ENCODE measurements around the gene RBM27.
"Not testable (repeated sequence)": the region's sequence is repeated elsewhere in the genome, so short reads cannot be mapped to it uniquely, and the experiment has no call there.

RBM27 gene

DNA sequence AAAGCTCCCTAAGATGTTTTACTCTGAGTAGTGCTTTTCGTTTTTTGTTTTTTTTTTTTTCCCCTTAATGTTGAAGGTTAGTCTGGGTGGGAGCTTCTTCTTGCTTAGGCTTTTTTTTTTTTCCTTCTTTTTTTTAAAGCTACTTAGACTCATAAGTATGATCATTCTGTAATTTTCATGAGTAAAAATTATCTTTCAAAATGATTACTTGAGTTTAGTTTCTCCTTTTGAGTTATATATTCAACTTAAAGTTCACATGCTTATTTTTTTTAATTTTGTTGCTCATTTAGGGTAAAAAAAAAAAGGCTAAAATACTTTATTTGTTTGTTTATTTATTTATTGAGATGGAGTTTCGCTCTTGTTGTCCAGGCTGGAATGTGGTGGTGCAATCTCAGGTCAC lies 2.9 kb downstream of the RBM27 start:
- no peak for DNase-seq (ENCODE audit: low read depth)
- Histone ChIP-seq H3K9me3 (ENCODE audit: control insufficient read depth, low read length) (no peaks in the 10 kb centered on the region), H3K9ac (ENCODE audit: low read length) (no peak overlapping the region)

DNA sequence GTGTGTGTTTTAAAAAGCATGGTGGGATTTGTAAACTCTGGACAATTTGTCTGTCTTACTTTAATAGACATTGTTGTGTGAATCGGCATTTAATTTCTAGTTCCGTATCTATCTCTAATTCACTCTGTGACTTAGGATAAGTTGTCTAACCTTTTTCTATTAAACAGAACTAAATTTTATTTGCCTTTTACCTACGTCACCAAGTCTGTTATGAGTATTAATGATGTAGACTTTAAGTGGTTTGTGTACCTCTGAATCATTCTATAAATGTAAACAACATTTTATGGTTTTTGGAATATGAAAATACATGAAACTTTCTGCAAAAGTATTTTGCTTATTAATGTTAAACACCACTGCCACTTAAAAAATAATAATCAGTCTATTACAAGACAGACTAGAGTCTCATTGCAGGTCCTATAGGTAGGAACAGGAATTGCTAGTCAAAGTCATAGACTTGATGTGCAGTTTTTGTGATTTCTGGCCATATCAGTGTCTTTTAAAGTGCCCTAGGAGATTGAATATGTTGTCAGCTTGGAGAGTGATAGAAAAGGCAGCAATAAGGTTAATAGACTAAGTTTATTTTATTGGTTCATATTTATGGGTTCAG lies 5.6 kb downstream of the RBM27 start:
- Histone ChIP-seq H3K4me1 (ENCODE audit: control insufficient read depth, insufficient read depth, low read length) (peaks cover 26% of the 10 kb centered on the region), H3K9me3 (ENCODE audit: control insufficient read depth, low read length) (no peaks in the 10 kb centered on the region), H3K27me3 (replicated peaks; ENCODE audit: control insufficient read depth, insufficient read depth, low read length) (no peaks in the 10 kb centered on the region), H3K36me3 (ENCODE audit: control insufficient read depth, insufficient read depth, low read length, severe bottlenecking) (no peaks in the 10 kb centered on the region), H3K4me3 (ENCODE audit: low read length) (no peak overlapping the region), H3K9ac (ENCODE audit: low read length) (no peak overlapping the region)
- DNase-seq (ENCODE audit: low read depth): no peak

More for the DNA sequence above, 2.9 kb downstream of the RBM27 start:
- Histone ChIP-seq H3K27me3 (replicated peaks; ENCODE audit: control insufficient read depth, insufficient read depth, low read length) (no peaks in the 10 kb centered on the region), H3K36me3 (ENCODE audit: control insufficient read depth, insufficient read depth, low read length, severe bottlenecking) (no peaks in the 10 kb centered on the region), H3K4me1 (ENCODE audit: control insufficient read depth, insufficient read depth, low read length) (peaks cover 29% of the 10 kb centered on the region), H3K4me3 (ENCODE audit: low read length) (no peak overlapping the region)

- no peak for DNase-seq (ENCODE audit: low read depth)
- H3K9me3 ChIP-seq (ENCODE audit: control insufficient read depth, low read length): no peaks in the 10 kb centered on the region
- no peak overlapping the region for H3K4me3 ChIP-seq (ENCODE audit: low read length)
- no peak overlapping the region for H3K9ac ChIP-seq (ENCODE audit: low read length)
- H3K4me1 ChIP-seq (ENCODE audit: control insufficient read depth, insufficient read depth, low read length): peaks cover 22% of the 10 kb centered on the region
- H3K36me3 ChIP-seq (ENCODE audit: control insufficient read depth, insufficient read depth, low read length, severe bottlenecking): no peaks in the 10 kb centered on the region
- no peaks in the 10 kb centered on the region for H3K27me3 ChIP-seq (replicated peaks; ENCODE audit: control insufficient read depth, insufficient read depth, low read length)
Observed at GRCh38 chr5:146209714-146210113, 6.3 kb downstream of the RBM27 start.

GRCh38 chr5:146210810-146211209 lies 7.4 kb downstream of the RBM27 start:
- not testable (repeated sequence) for H3K27me3 ChIP-seq (replicated peaks; ENCODE audit: control insufficient read depth, insufficient read depth, low read length); H3K4me3 ChIP-seq (ENCODE audit: low read length); DNase-seq (ENCODE audit: low read depth); H3K9ac ChIP-seq (ENCODE audit: low read length); H3K36me3 ChIP-seq (ENCODE audit: control insufficient read depth, insufficient read depth, low read length, severe bottlenecking); H3K9me3 ChIP-seq (ENCODE audit: control insufficient read depth, low read length)
- H3K4me1 ChIP-seq (ENCODE audit: control insufficient read depth, insufficient read depth, low read length): peaks cover 19% of the 10 kb centered on the region

GRCh38 chr5:146213210-146213826 lies 9.9 kb downstream of the RBM27 start:
- peak; percentile 13 for DNase-seq (ENCODE audit: low read depth)
- H3K9ac ChIP-seq (ENCODE audit: low read length): no peak overlapping the region
- H3K27me3 ChIP-seq (replicated peaks; ENCODE audit: control insufficient read depth, insufficient read depth, low read length): no peaks in the 10 kb centered on the region
- H3K36me3 ChIP-seq (ENCODE audit: control insufficient read depth, insufficient read depth, low read length, severe bottlenecking): no peaks in the 10 kb centered on the region
- H3K9me3 ChIP-seq (ENCODE audit: control insufficient read depth, low read length): no peaks in the 10 kb centered on the region
- peaks cover 15% of the 10 kb centered on the region for H3K4me1 ChIP-seq (ENCODE audit: control insufficient read depth, insufficient read depth, low read length)
- no peak overlapping the region for H3K4me3 ChIP-seq (ENCODE audit: low read length)

DNA sequence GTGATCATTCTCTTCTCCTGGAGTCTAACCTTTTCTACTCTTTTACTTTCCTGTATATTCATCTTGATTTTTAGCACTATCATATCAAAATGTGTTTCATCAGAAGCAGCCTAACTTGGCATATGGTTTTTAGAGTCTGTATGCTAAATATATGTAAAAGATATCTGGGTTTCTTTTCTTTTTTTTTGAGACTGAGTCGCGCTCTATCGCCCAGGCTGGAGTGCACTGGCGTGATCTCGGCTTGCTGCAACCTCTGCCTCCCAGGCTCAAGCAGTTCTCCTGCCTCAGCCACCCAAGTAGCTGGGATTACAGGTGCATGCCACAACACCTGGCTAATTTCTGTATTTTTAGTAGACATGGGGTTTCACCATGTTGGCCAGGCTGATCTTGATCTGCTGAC lies 11.5 kb downstream of the RBM27 start:
- H3K36me3 ChIP-seq (ENCODE audit: control insufficient read depth, insufficient read depth, low read length, severe bottlenecking); H3K4me3 ChIP-seq (ENCODE audit: low read length); H3K9ac ChIP-seq (ENCODE audit: low read length); DNase-seq (ENCODE audit: low read depth); H3K27me3 ChIP-seq (replicated peaks; ENCODE audit: control insufficient read depth, insufficient read depth, low read length); H3K9me3 ChIP-seq (ENCODE audit: control insufficient read depth, low read length); H3K4me1 ChIP-seq (ENCODE audit: control insufficient read depth, insufficient read depth, low read length): not testable (repeated sequence)

- no peak overlapping the region for H3K9ac ChIP-seq (ENCODE audit: low read length)
- H3K4me3 ChIP-seq (ENCODE audit: low read length): no peak overlapping the region
- no peak for DNase-seq (ENCODE audit: low read depth)
Observed at GRCh38 chr5:146218168-146218567, 14.8 kb downstream of the RBM27 start.

GRCh38 chr5:146219243-146219642 lies 15.8 kb downstream of the RBM27 start:
- H3K4me1 ChIP-seq (ENCODE audit: control insufficient read depth, insufficient read depth, low read length): peaks cover 8% of the 10 kb centered on the region
- no peak for DNase-seq (ENCODE audit: low read depth)
- H3K36me3 ChIP-seq (ENCODE audit: control insufficient read depth, insufficient read depth, low read length, severe bottlenecking): peaks cover 18% of the 10 kb centered on the region
- no peaks in the 10 kb centered on the region for H3K27me3 ChIP-seq (replicated peaks; ENCODE audit: control insufficient read depth, insufficient read depth, low read length)
- no peaks in the 10 kb centered on the region for H3K9me3 ChIP-seq (ENCODE audit: control insufficient read depth, low read length)
- no peak overlapping the region for H3K4me3 ChIP-seq (ENCODE audit: low read length)
- no peak overlapping the region for H3K9ac ChIP-seq (ENCODE audit: low read length)

More at GRCh38 chr5:146218168-146218567, 14.8 kb downstream of the RBM27 start:
- Histone ChIP-seq H3K9me3 (ENCODE audit: control insufficient read depth, low read length) (no peaks in the 10 kb centered on the region), H3K27me3 (replicated peaks; ENCODE audit: control insufficient read depth, insufficient read depth, low read length) (no peaks in the 10 kb centered on the region), H3K4me1 (ENCODE audit: control insufficient read depth, insufficient read depth, low read length) (peaks cover 7% of the 10 kb centered on the region), H3K36me3 (ENCODE audit: control insufficient read depth, insufficient read depth, low read length, severe bottlenecking) (peaks cover 10% of the 10 kb centered on the region)

DNA sequence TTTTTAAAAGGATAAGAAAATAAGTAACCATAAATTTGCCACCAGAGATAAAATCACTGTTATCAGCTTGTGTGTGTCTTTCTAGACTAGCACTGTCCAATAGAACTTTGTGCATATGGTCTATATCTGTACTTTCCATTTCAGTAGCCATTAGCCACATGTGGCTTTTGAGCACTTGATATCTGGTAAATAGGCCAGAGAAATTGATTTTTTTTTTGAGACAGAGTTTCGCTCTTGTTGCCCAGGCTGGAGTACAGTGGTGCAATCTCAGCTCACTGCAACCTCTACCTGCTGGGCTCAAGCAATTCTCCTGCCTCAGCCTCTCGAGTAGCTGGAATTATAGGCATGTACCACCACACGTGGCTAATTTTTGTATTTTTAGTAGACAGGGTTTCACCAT lies 17.8 kb downstream of the RBM27 start:
- Histone ChIP-seq H3K4me3 (ENCODE audit: low read length) (no peak overlapping the region), H3K27me3 (replicated peaks; ENCODE audit: control insufficient read depth, insufficient read depth, low read length) (no peaks in the 10 kb centered on the region), H3K36me3 (ENCODE audit: control insufficient read depth, insufficient read depth, low read length, severe bottlenecking) (peaks cover 24% of the 10 kb centered on the region), H3K9me3 (ENCODE audit: control insufficient read depth, low read length) (no peaks in the 10 kb centered on the region), H3K4me1 (ENCODE audit: control insufficient read depth, insufficient read depth, low read length) (peaks cover 8% of the 10 kb centered on the region), H3K9ac (ENCODE audit: low read length) (no peak overlapping the region)
- DNase-seq (ENCODE audit: low read depth): no peak

- Histone ChIP-seq H3K9ac (ENCODE audit: low read length) (no peak overlapping the region), H3K36me3 (ENCODE audit: control insufficient read depth, insufficient read depth, low read length, severe bottlenecking) (peaks cover 27% of the 10 kb centered on the region), H3K27me3 (replicated peaks; ENCODE audit: control insufficient read depth, insufficient read depth, low read length) (no peaks in the 10 kb centered on the region), H3K4me3 (ENCODE audit: low read length) (no peak overlapping the region), H3K9me3 (ENCODE audit: control insufficient read depth, low read length) (no peaks in the 10 kb centered on the region), H3K4me1 (ENCODE audit: control insufficient read depth, insufficient read depth, low read length) (peaks cover 8% of the 10 kb centered on the region)
- no peak for DNase-seq (ENCODE audit: low read depth)
Observed at GRCh38 chr5:146222005-146222404, 18.6 kb downstream of the RBM27 start.

GRCh38 chr5:146223179-146223578 lies 19.8 kb downstream of the RBM27 start:
- Histone ChIP-seq H3K27me3 (replicated peaks; ENCODE audit: control insufficient read depth, insufficient read depth, low read length) (no peaks in the 10 kb centered on the region), H3K4me1 (ENCODE audit: control insufficient read depth, insufficient read depth, low read length) (peaks cover 8% of the 10 kb centered on the region), H3K9ac (ENCODE audit: low read length) (no peak overlapping the region), H3K9me3 (ENCODE audit: control insufficient read depth, low read length) (no peaks in the 10 kb centered on the region), H3K4me3 (ENCODE audit: low read length) (no peak overlapping the region), H3K36me3 (ENCODE audit: control insufficient read depth, insufficient read depth, low read length, severe bottlenecking) (peaks cover 33% of the 10 kb centered on the region)
- DNase-seq (ENCODE audit: low read depth): peak; percentile 20

DNA sequence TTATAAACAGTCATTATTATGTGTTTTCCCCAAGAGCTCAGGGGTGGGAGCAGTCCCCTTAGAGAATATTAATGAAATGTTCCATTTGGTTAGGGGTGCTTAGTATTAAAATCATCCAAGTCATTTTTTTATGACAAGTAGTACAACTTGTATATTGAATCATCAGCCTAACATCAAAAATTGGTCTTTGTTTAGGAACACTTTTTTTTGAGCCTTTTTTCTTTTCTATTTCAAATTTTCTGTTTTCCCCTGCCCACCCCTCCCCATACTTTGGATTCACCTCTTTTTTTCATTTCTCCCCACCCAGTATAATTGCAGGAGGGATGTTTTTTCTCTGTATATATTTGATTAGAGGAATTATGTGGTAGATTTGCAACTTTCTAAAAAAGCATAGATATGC lies 25.8 kb downstream of the RBM27 start:
- no peak overlapping the region for H3K9ac ChIP-seq (ENCODE audit: low read length)
- peaks cover 71% of the 10 kb centered on the region for H3K36me3 ChIP-seq (ENCODE audit: control insufficient read depth, insufficient read depth, low read length, severe bottlenecking)
- H3K4me3 ChIP-seq (ENCODE audit: low read length): no peak overlapping the region
- no peaks in the 10 kb centered on the region for H3K27me3 ChIP-seq (replicated peaks; ENCODE audit: control insufficient read depth, insufficient read depth, low read length)
- DNase-seq (ENCODE audit: low read depth): no peak
- H3K9me3 ChIP-seq (ENCODE audit: control insufficient read depth, low read length): no peaks in the 10 kb centered on the region
- H3K4me1 ChIP-seq (ENCODE audit: control insufficient read depth, insufficient read depth, low read length): peaks cover 8% of the 10 kb centered on the region

Measured in adipocyte (in vitro differentiated cells).